Parathyroid adenoma (tissue), 2 donors: ENCODE measurements around the gene CDC14A.

ENCODE experiments used
- H2AFZ ChIP-seq: fragments of 300-600 bp; sonication (generic); one replicate; pipeline ENCODE4 v1.7.0; 2017; ENCODE audit warnings: antibody characterized with exemption, mild to moderate bottlenecking
- H3K27ac ChIP-seq: fragments of 300-600 bp; sonication (generic); one replicate; pipeline ENCODE4 v1.7.0; 2017
- H3K27me3 ChIP-seq: fragments of 300-600 bp; sonication (generic); one replicate; pipeline ENCODE4 v1.7.0; 2017; ENCODE audit warnings: low read length; ENCODE audit not compliant: control insufficient read depth, insufficient read depth
- H3K36me3 ChIP-seq: fragments of 300-600 bp; sonication (generic); one replicate; pipeline ENCODE4 v1.7.0; 2017; ENCODE audit warnings: low read length; ENCODE audit not compliant: control insufficient read depth, insufficient read depth
- H3K4me1 ChIP-seq: fragments of 300-600 bp; sonication (generic); one replicate; pipeline ENCODE4 v1.7.0; 2017; ENCODE audit warnings: control low read depth
- H3K4me2 ChIP-seq: fragments of 300-600 bp; sonication (generic); one replicate; pipeline ENCODE4 v1.7.0; 2017; ENCODE audit warnings: low read length
- H3K4me3 ChIP-seq: fragments of 300-600 bp; sonication (generic); one replicate; pipeline ENCODE4 v1.7.0; 2017; ENCODE audit warnings: low read depth, low read length
- H3K79me2 ChIP-seq: fragments of 300-600 bp; sonication (generic); one replicate; pipeline ENCODE4 v1.7.0; 2017; ENCODE audit warnings: control low read depth
- H3K9ac ChIP-seq: fragments of 300-600 bp; sonication (generic); one replicate; pipeline ENCODE4 v1.7.0; 2017; ENCODE audit warnings: mild to moderate bottlenecking
- H3K9me3 ChIP-seq: fragments of 300-600 bp; sonication (generic); one replicate; pipeline ENCODE4 v1.7.0; 2017; ENCODE audit warnings: low read length; ENCODE audit not compliant: control insufficient read depth
- TF ChIP-seq, protein P1 (sequence below): fragments of 300-600 bp; sonication (generic); IDR thresholded peaks from one replicate; pipeline ENCODE4 v1.7.0; 2017; ENCODE audit warnings: antibody characterized with exemption, mild to moderate bottlenecking
- donor health status: primary hyperparathyroidism.

The CDC14A gene

DNA sequence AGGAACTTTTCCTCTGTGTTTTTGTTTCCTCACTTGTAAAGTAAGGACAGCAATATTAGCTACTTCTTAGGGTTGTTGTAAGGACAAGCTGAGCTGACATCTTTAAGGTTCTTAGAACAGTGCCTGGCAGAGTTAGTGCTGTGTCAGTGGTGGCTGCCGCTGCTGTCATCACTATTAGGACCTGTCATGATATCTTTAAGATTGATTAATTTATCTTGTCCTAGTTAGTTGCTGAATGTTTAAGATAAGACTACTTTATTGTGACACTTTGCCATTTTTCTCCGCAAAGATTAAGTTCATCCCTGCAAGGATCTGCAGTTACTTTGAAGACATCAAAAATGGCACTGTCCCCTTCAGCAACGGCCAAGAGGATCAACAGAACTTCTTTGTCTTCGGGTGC is 145.5 kb downstream of the CDC14A start:
- no peak overlapping the region for H2AFZ ChIP-seq
- H3K9me3 ChIP-seq: no peaks in the 10 kb centered on the region
- TF ChIP-seq, protein P1, sequence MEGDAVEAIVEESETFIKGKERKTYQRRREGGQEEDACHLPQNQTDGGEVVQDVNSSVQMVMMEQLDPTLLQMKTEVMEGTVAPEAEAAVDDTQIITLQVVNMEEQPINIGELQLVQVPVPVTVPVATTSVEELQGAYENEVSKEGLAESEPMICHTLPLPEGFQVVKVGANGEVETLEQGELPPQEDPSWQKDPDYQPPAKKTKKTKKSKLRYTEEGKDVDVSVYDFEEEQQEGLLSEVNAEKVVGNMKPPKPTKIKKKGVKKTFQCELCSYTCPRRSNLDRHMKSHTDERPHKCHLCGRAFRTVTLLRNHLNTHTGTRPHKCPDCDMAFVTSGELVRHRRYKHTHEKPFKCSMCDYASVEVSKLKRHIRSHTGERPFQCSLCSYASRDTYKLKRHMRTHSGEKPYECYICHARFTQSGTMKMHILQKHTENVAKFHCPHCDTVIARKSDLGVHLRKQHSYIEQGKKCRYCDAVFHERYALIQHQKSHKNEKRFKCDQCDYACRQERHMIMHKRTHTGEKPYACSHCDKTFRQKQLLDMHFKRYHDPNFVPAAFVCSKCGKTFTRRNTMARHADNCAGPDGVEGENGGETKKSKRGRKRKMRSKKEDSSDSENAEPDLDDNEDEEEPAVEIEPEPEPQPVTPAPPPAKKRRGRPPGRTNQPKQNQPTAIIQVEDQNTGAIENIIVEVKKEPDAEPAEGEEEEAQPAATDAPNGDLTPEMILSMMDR: no peak
- H3K4me3 ChIP-seq: no peak overlapping the region
- H3K4me1 ChIP-seq: no peaks in the 10 kb centered on the region
- no peaks in the 10 kb centered on the region for H3K27me3 ChIP-seq
- no peaks in the 10 kb centered on the region for H3K79me2 ChIP-seq
- H3K4me2 ChIP-seq: no peak overlapping the region
- H3K9ac ChIP-seq: no peak overlapping the region
- no peak overlapping the region for H3K27ac ChIP-seq
- H3K36me3 ChIP-seq: no peaks in the 10 kb centered on the region

DNA sequence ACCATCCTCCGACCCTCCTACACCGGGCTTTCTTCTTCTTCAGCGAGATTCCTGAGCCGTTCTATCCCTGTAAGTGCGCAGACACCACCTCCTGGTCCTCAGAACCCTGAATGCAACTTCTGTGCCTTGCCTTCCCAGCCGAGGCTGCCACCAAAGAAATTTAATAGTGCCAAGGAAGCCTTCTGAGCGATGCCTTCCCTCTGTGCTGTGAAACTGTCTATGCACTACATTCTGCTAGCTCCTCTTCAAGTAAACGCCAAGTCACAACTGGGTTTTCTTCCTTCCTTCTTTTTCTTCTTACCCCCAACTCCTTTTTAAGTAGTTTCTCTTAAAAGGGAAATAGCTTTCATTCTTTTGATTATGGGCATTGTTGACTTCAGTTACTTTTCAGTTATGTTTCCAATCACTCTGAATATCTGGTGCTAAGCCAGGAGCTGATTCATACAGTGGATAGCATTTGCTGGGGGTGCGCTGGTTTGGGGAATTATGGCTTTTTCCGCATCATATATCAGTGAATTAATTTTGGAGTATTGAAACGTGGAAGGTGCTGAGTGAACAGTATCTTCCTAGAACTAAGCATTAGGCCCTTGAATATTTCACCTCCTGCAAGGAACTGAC is 147.0 kb downstream of the CDC14A start:
- Histone ChIP-seq H3K9me3 (no peaks in the 10 kb centered on the region), H3K4me1 (no peaks in the 10 kb centered on the region), H3K27me3 (no peaks in the 10 kb centered on the region), H3K36me3 (no peaks in the 10 kb centered on the region), H2AFZ (no peak overlapping the region), H3K27ac (no peak overlapping the region), H3K4me2 (no peak overlapping the region), H3K9ac (no peak overlapping the region), H3K79me2 (no peaks in the 10 kb centered on the region), H3K4me3 (no peak overlapping the region)
- TF ChIP-seq, protein P1: no peak

DNA sequence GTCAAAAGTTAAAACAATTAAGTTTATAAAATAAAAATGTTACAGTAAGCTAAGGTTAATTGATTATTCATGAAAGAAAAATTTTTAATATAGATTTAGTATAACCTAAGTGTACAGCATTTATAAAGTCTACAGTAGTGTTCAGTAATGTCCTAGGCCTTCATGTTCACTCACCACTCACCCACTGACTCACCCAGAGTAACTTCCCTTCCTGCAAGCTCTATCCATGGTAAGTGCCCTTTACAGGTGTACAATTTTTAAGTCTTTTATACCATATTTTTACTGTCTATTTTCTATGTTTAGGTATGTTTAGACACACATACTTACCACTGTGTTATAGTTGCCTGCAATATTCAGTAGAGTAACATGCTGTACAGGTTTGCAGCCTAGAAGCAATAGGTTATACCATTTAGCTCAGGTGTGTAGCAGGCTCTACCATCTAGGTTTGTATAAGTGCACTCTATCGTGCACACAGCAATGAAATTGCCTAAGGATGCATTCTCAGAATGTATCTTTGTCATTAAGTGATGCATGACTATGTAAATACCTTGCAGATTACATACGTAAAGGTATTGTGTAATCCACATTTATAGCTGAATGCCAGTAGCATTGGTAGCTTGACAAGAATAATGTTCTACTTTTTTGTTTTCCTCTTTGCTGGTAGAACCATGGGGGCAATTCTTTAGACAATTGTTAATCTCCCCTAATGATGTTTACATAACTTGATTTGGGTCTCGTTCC is 149.9 kb downstream of the CDC14A start:
- no peak overlapping the region for H3K4me2 ChIP-seq
- H3K36me3 ChIP-seq: no peaks in the 10 kb centered on the region
- H3K27ac ChIP-seq: no peak overlapping the region
- H3K79me2 ChIP-seq: no peaks in the 10 kb centered on the region
- no peak overlapping the region for H3K9ac ChIP-seq
- no peak overlapping the region for H2AFZ ChIP-seq
- H3K4me1 ChIP-seq: no peaks in the 10 kb centered on the region
- TF ChIP-seq, protein P1: no peak
- H3K9me3 ChIP-seq: no peaks in the 10 kb centered on the region
- H3K27me3 ChIP-seq: no peaks in the 10 kb centered on the region
- H3K4me3 ChIP-seq: no peak overlapping the region

DNA sequence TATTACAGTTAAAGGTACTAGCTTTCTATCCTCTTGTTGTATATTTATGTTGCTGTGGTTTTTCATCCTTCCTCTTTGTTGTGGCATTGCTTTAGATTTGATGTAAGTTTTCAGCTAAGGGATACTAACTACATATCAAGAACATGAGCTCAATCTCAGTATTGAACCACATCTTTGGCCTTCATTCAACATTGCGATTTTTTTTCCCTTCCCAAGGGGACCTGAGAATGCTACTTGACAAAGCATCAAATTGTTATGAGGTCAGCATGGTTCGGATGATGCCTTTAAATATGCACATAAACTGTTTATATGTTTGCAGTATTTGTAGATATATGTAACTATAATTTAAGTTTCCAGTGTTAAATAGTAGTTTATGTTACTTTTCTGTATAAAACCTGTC is 153.9 kb downstream of the CDC14A start:
- TF ChIP-seq, protein P1: no peak
- H3K27me3 ChIP-seq: no peaks in the 10 kb centered on the region
- H3K4me1 ChIP-seq: no peaks in the 10 kb centered on the region
- H3K4me3 ChIP-seq: no peak overlapping the region
- H3K27ac ChIP-seq: no peak overlapping the region
- no peak overlapping the region for H3K9ac ChIP-seq
- H3K36me3 ChIP-seq: no peaks in the 10 kb centered on the region
- no peaks in the 10 kb centered on the region for H3K79me2 ChIP-seq
- no peaks in the 10 kb centered on the region for H3K9me3 ChIP-seq
- no peak overlapping the region for H3K4me2 ChIP-seq
- H2AFZ ChIP-seq: no peak overlapping the region

DNA sequence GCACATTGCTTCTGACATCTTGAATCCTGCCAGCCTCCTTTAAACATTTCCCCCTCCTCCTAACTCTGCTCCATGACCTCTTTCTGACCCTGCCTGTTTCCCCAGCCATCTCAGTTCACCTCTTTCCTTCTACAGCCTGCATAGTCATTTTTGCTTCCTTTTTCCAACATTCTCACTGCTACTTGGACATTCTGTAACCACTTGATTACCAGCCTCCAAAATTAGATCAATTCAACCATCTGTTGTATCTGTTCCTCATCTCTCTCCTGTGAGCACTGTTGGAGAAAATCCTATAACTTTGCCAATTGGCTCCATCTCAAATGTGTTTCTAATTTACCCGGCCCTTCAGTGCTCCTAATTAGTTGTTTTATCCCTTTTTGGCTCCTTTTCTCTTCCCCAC is 158.1 kb downstream of the CDC14A start:
- H3K9ac ChIP-seq: no peak overlapping the region
- H3K27ac ChIP-seq: no peak overlapping the region

More for the DNA sequence above, 158.1 kb downstream of the CDC14A start:
- H3K4me3 ChIP-seq: no peak overlapping the region
- H3K79me2 ChIP-seq: no peaks in the 10 kb centered on the region
- H3K27me3 ChIP-seq: no peaks in the 10 kb centered on the region
- no peaks in the 10 kb centered on the region for H3K36me3 ChIP-seq
- no peak overlapping the region for H2AFZ ChIP-seq
- TF ChIP-seq, protein P1: no peak
- H3K4me2 ChIP-seq: no peak overlapping the region
- H3K9me3 ChIP-seq: no peaks in the 10 kb centered on the region
- no peaks in the 10 kb centered on the region for H3K4me1 ChIP-seq
